H1 (cell line): Measurements from ENCODE around the gene CLCNKB. TPM values are rescaled to one million over a fixed set of nuclear protein-coding genes. Genes with fewer than 3 reads are reported as not detected.

Experiments used
- CTCF ChIA-PET: fragments of 300-600 bp; sonication (Branson Sonifier 250); formaldehyde crosslinking; loops from one replicate; lab custom pipeline; 2021; ENCODE audit not compliant: partially characterized antibody; lab: Charles Lee
- POLR2A ChIA-PET: fragments of 300-600 bp; sonication (Branson Sonifier 250); formaldehyde crosslinking; loops from one replicate; lab custom pipeline; 2021; ENCODE audit warnings: inconsistent platforms; ENCODE audit not compliant: partially characterized antibody; lab: Charles Lee
- DNase-seq, 2 experiments: peaks; one replicate each; pipeline versions ENCODE4 v3.0.0 to v3.0.0-alpha.2; 2010 to 2022; ENCODE audit warnings: low spot score in 2 of 2, low read depth in 1 of 2, mixed read lengths in 1 of 2
- FAIRE-seq: peaks from 2 replicates; lab custom pipeline; 2011; peaks lifted over from hg19 to GRCh38; lab: Jason Lieb, UNC
- H2AFZ ChIP-seq: 2 replicates; pipeline ENCODE4 v1.8.1; 2012; ENCODE audit warnings: low read length, inconsistent platforms
- H2AK5ac ChIP-seq: 2 replicates; pipeline ENCODE4 v1.6.1; 2013; ENCODE audit warnings: low read depth, low read length
- H2BK120ac ChIP-seq: replicated peaks from 2 replicates; pipeline ENCODE3; 2013; ENCODE audit warnings: low read depth, low read length, inconsistent platforms
- H2BK12ac ChIP-seq: 2 replicates; pipeline ENCODE4 v1.6.1; 2013; ENCODE audit warnings: low read depth, low read length
- H2BK15ac ChIP-seq: 2 replicates; pipeline ENCODE4 v1.6.1; 2013; ENCODE audit warnings: low read length
- H2BK20ac ChIP-seq: 2 replicates; pipeline ENCODE4 v1.6.1; 2013; ENCODE audit warnings: low read length
- H2BK5ac ChIP-seq: 2 replicates; pipeline ENCODE4 v1.6.1; 2013; ENCODE audit warnings: low read depth, low read length
- H3K14ac ChIP-seq: 2 replicates; pipeline ENCODE4 v1.6.1; 2013; ENCODE audit warnings: inconsistent platforms; ENCODE audit not compliant: insufficient read length
- H3K18ac ChIP-seq: 2 replicates; pipeline ENCODE4 v1.6.1; 2013; ENCODE audit warnings: low read length; ENCODE audit errors: extremely low read depth
- H3K23ac ChIP-seq: 2 replicates; pipeline ENCODE4 v1.6.1; 2013; ENCODE audit warnings: inconsistent platforms; ENCODE audit not compliant: insufficient read length
- H3K23me2 ChIP-seq: 2 replicates; pipeline ENCODE4 v1.6.1; 2013; ENCODE audit warnings: low read depth, low read length
- H3K27ac ChIP-seq: 2 replicates; pipeline ENCODE4 v1.6.1; 2011; ENCODE audit warnings: low read depth, low read length, inconsistent platforms
- H3K27me3 ChIP-seq, 4 experiments: replicated peaks in 1 of 4; 1 replicate in 1 of 4; 2 replicates in 3 of 4; pipeline versions ENCODE4 v1.6.1 to v1.8.1; 2011 to 2013; ENCODE audit warnings: low read length in 3 of 4, mild to moderate bottlenecking in 3 of 4, inconsistent platforms in 2 of 4, mixed read lengths in 2 of 4, moderate library complexity in 1 of 4; ENCODE audit not compliant: control insufficient read depth in 3 of 4, insufficient read depth in 3 of 4; ENCODE audit errors: extremely low read depth in 1 of 4
- H3K36me3 ChIP-seq, 4 experiments: 2 replicates each; pipeline versions ENCODE4 v1.6.1 to v1.8.1; 2011 to 2013; ENCODE audit warnings: mild to moderate bottlenecking in 4 of 4, low read length in 3 of 4, moderate library complexity in 2 of 4, control low read depth in 1 of 4, inconsistent platforms in 1 of 4; ENCODE audit not compliant: insufficient read depth in 4 of 4, control insufficient read depth in 2 of 4
- H3K4ac ChIP-seq: replicated peaks from 2 replicates; pipeline ENCODE3; 2013; ENCODE audit warnings: low read length, low read depth, mixed read lengths, inconsistent platforms; ENCODE audit not compliant: insufficient read length
- H3K4me1 ChIP-seq, 4 experiments: replicated peaks in 1 of 4; 1 replicate in 1 of 4; 2 replicates in 3 of 4; pipeline versions ENCODE4 v1.6.1 to v1.8.1; 2011 to 2013; ENCODE audit warnings: low read length in 3 of 4, inconsistent platforms in 2 of 4, mixed read lengths in 1 of 4; ENCODE audit not compliant: insufficient read depth in 4 of 4, control insufficient read depth in 3 of 4
- H3K4me2 ChIP-seq, 2 experiments: 2 replicates each; pipeline versions ENCODE4 v1.6.1 to v1.8.1; 2011 to 2013; ENCODE audit warnings: low read depth in 2 of 2, low read length in 2 of 2, control low read depth in 1 of 2, inconsistent platforms in 1 of 2, mild to moderate bottlenecking in 1 of 2; ENCODE audit not compliant: insufficient read depth in 1 of 2
- H3K4me3 ChIP-seq, 4 experiments: fragments of 200-600, 300-600 bp in 1 of 4; sonication (generic), shearing (Covaris generic), sonication (Bioruptor Twin) in 1 of 4; 2 replicates each; pipeline versions ENCODE4 v1.5.1 to v1.8.1; 2011 to 2016; ENCODE audit warnings: low read length in 4 of 4, low read depth in 3 of 4, control low read depth in 2 of 4, inconsistent platforms in 2 of 4, mild to moderate bottlenecking in 2 of 4, mixed read lengths in 1 of 4, moderate library complexity in 1 of 4; ENCODE audit not compliant: insufficient read depth in 2 of 4; ENCODE audit errors: extremely low read depth in 1 of 4
- H3K56ac ChIP-seq: replicated peaks from 2 replicates; pipeline ENCODE3; 2013; ENCODE audit warnings: low read depth, mild to moderate bottlenecking, mixed read lengths, low read length, inconsistent platforms; ENCODE audit not compliant: insufficient read length
- H3K79me1 ChIP-seq: 2 replicates; pipeline ENCODE4 v1.6.1; 2013; ENCODE audit warnings: low read depth, low read length, control low read depth
- H3K79me2 ChIP-seq, 2 experiments: 2 replicates each; pipeline versions ENCODE4 v1.6.1 to v1.8.1; 2012 to 2013; ENCODE audit warnings: low read length in 2 of 2, mild to moderate bottlenecking in 2 of 2, inconsistent platforms in 1 of 2; ENCODE audit not compliant: insufficient read depth in 2 of 2, control insufficient read depth in 1 of 2
- H3K9ac ChIP-seq, 4 experiments: replicated peaks in 1 of 4; 1 replicate in 1 of 4; 2 replicates in 3 of 4; pipeline versions ENCODE4 v1.6.1 to v1.8.1; 2011 to 2013; ENCODE audit warnings: low read depth in 3 of 4, low read length in 3 of 4, control low read depth in 2 of 4, mild to moderate bottlenecking in 2 of 4, moderate library complexity in 2 of 4, inconsistent platforms in 1 of 4; ENCODE audit errors: extremely low read depth in 1 of 4
- H3K9me3 ChIP-seq, 2 experiments: 2 replicates each; pipeline versions ENCODE4 v1.6.1 to v1.8.1; 2012 to 2013; ENCODE audit warnings: mild to moderate bottlenecking in 2 of 2, moderate library complexity in 2 of 2, control low read depth in 1 of 2, inconsistent platforms in 1 of 2, low read depth in 1 of 2, low read length in 1 of 2, mixed read lengths in 1 of 2; ENCODE audit not compliant: insufficient read depth in 2 of 2
- H4K20me1 ChIP-seq, 2 experiments: replicated peaks in 1 of 2; 2 replicates each; pipeline versions ENCODE3 to v1.8.1; 2011 to 2013; ENCODE audit warnings: inconsistent platforms in 2 of 2, low read length in 2 of 2, mild to moderate bottlenecking in 1 of 2; ENCODE audit not compliant: insufficient read depth in 2 of 2, control insufficient read depth in 1 of 2
- H4K5ac ChIP-seq: 2 replicates; pipeline ENCODE4 v1.6.1; 2013; ENCODE audit warnings: low read length, low read depth, mixed read lengths, inconsistent platforms; ENCODE audit not compliant: insufficient read length
- H4K8ac ChIP-seq: 2 replicates; pipeline ENCODE4 v1.8.0; 2013; ENCODE audit warnings: mild to moderate bottlenecking, moderate library complexity, low read length, inconsistent platforms; ENCODE audit not compliant: insufficient read depth; ENCODE audit errors: extremely low read depth
- H4K91ac ChIP-seq: replicated peaks from 2 replicates; pipeline ENCODE3; 2013; ENCODE audit warnings: low read length, mixed read lengths, inconsistent platforms; ENCODE audit not compliant: insufficient read length
- BACH1 ChIP-seq: IDR thresholded peaks from 2 replicates; pipeline ENCODE4 v1.6.1; 2012; ENCODE audit warnings: low read length, improper control_type of control experiment
- RAD21 ChIP-seq, 2 experiments: IDR thresholded peaks in 1 of 2; conservative IDR thresholded peaks in 1 of 2; 2 replicates each; pipeline ENCODE4 v1.6.1; 2011; ENCODE audit warnings: low read depth in 2 of 2, low read length in 2 of 2, improper control_type of control experiment in 1 of 2, inconsistent platforms in 1 of 2, mild to moderate bottlenecking in 1 of 2, moderate library complexity in 1 of 2
- SP1 ChIP-seq: IDR thresholded peaks from 2 replicates; pipeline ENCODE4 v1.6.1; 2011; ENCODE audit warnings: low read depth, low read length
- SP4 ChIP-seq: IDR thresholded peaks from 2 replicates; pipeline ENCODE4 v1.6.1; 2012; ENCODE audit warnings: low read length, inconsistent platforms
- TEAD4 ChIP-seq: IDR thresholded peaks from 2 replicates; pipeline ENCODE4 v1.6.1; 2012; ENCODE audit warnings: low read depth, low read length, inconsistent platforms, mixed read lengths
- WGBS, 2 experiments: shearing (Covaris generic) in 1 of 2; methylation state at CpG; one replicate each; pipeline versions ENCODE4 v1.1.6 to v1.1.7; 2013 to 2015; ENCODE audit warnings: low lambda C conversion rate in 2 of 2, mixed read lengths in 2 of 2, inconsistent platforms in 1 of 2, low coverage in 1 of 2, missing lambda C conversion rate in 1 of 2; ENCODE audit not compliant: insufficient replicate concordance in 2 of 2, insufficient coverage in 1 of 2, insufficient read length in 1 of 2; ENCODE audit errors: extremely low coverage in 1 of 2, missing lambda C conversion rate in 1 of 2; 5-methylcytosine and 5-hydroxymethylcytosine counted together
- polyA plus RNA-seq, 7 experiments: library from polyadenylated mRNA; depleted of rRNA in 3 of 7; stranded (reverse) in 5 of 7; unstranded in 2 of 7; fragments of >200 nt in 5 of 7; fragments of 200-250 nt in 2 of 7; gene quantifications; 1 replicate in 5 of 7; 2 replicates in 1 of 7; 4 replicates in 1 of 7; pipeline versions ENCODE4 v1.2.1 to v1.2.3, GENCODE V29; 2011 to 2013; ENCODE audit warnings: missing spikeins in 2 of 7, mixed read lengths in 2 of 7
- total RNA-seq: library from RNA; stranded (reverse); fragmentation: NEBNext Ultra II Directional; extraction: Animal tissue kit (Norgen Biotek cat#: 25700); gene quantifications from 2 replicates; pipeline ENCODE4 v1.2.1, GENCODE V29; 2021
- TF ChIP-seq, protein P1 (sequence below): IDR thresholded peaks from 2 replicates; pipeline ENCODE4 v1.6.1; 2012; ENCODE audit warnings: inconsistent platforms
- TF ChIP-seq, protein P2 (sequence below), 3 experiments: IDR thresholded peaks; 1 replicate in 2 of 3; 2 replicates in 1 of 3; pipeline versions ENCODE4 v1.5.1 to v1.6.1; 2011; ENCODE audit warnings: low read length in 3 of 3, mild to moderate bottlenecking in 3 of 3, inconsistent platforms in 2 of 3, low read depth in 1 of 3, moderate library complexity in 1 of 3; ENCODE audit not compliant: insufficient read depth in 1 of 3; ENCODE audit errors: control extremely low read depth in 1 of 3

CLCNKB gene
- total and polyA plus RNA-seq, 2 of the 8 experiments (the other 6 are each of a cell fraction or from before 2014, with no cell fraction given), result 1.2 to 3.5 TPM

DNA sequence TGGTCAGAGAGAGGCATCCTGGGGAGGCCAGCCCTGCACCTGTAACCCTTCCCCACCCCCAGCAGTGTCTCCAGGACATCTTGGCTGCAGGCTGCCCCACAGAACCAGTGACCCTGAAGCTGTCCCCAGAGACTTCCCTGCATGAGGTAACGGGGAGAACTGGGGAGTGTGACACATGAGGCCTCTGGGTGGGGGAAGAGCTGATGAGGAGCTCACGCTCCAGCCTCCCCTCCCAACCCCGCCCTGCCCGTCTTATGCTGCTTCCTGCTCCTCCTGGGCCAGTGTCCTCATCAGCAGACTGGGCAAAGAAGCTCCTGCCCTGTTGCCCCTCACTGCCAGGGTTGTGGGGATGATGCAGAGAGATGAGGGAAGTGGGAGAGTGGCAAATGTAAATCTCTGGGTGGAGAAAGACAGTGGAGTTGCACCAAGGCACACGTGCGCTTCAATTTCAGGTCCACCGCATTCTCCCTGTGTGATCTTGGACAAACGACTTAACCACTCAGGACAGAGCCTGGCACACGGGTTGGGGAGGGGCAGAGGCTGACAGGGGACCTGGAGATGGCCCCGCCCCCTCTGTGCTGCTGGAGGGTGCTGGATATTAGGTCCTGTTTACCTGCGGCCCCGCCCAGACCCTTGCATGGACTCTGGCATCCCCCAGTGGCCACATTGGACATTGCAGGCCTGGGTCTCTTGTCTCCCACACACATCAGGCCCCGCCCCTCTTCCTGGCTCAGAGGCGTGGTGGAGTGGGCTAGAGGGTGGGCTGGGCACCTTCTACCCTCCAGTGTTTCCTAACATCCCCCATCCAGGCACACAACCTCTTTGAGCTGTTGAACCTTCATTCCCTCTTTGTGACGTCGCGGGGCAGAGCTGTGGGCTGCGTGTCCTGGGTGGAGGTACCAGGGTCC lies 12.3 kb downstream of the CLCNKB start:
- H3K18ac ChIP-seq, result peak overlapping the region; percentile 13; the same call in 1 of the 2 replicates
- H4K5ac ChIP-seq, result no peak overlapping the region
- no peaks in the 10 kb centered on the region for H3K23me2 ChIP-seq
- H3K4me1 ChIP-seq, result peaks cover 0 to 6% (median 3%) of the 10 kb centered on the region in 4 experiments; a peak in 5 of 7 replicates
- H3K79me2 ChIP-seq, result no peaks in the 10 kb centered on the region
- FAIRE-seq, result peak; percentile 78
- peak overlapping the region in 1 of 2 experiments; percentile 50; a peak in 2 of 4 replicates for H3K4me2 ChIP-seq
- WGBS, 2 experiments, result 20% methylated on average over 16 of the region's 18 CpGs; no CpG with 5 or more reads in 1 of the 2 experiments
- no peaks in the 10 kb centered on the region for H3K9me3 ChIP-seq
- no peak overlapping the region for H3K14ac ChIP-seq
- 0 out of 2 replicates have a peak overlapping the region, but pooled peaks have one; percentile 51 for H4K8ac ChIP-seq
- TF ChIP-seq TEAD4 (0 out of 2 replicates have a peak, but pooled peaks have one; percentile 34), SP1 (0 out of 2 replicates have a peak, but pooled peaks have one; percentile 13), SP4 (no peak), BACH1 (no peak), RAD21 (IDR thresholded peaks at IDR 0.05 in 1 of 2, conservative IDR thresholded peaks at IDR 0.05 in 1 of 2; ENCODE audit: low read depth in 2 of 2, low read length in 2 of 2) (peak; percentile 91 to 92)
- TF ChIP-seq, protein P1, sequence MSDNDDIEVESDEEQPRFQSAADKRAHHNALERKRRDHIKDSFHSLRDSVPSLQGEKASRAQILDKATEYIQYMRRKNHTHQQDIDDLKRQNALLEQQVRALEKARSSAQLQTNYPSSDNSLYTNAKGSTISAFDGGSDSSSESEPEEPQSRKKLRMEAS, result 0 out of 2 replicates have a peak, but pooled peaks have one; percentile 8
- TF ChIP-seq, protein P2, sequence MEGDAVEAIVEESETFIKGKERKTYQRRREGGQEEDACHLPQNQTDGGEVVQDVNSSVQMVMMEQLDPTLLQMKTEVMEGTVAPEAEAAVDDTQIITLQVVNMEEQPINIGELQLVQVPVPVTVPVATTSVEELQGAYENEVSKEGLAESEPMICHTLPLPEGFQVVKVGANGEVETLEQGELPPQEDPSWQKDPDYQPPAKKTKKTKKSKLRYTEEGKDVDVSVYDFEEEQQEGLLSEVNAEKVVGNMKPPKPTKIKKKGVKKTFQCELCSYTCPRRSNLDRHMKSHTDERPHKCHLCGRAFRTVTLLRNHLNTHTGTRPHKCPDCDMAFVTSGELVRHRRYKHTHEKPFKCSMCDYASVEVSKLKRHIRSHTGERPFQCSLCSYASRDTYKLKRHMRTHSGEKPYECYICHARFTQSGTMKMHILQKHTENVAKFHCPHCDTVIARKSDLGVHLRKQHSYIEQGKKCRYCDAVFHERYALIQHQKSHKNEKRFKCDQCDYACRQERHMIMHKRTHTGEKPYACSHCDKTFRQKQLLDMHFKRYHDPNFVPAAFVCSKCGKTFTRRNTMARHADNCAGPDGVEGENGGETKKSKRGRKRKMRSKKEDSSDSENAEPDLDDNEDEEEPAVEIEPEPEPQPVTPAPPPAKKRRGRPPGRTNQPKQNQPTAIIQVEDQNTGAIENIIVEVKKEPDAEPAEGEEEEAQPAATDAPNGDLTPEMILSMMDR (IDR thresholded peaks at IDR 0.05; ENCODE audit: control extremely low read depth in 1 of 3, insufficient read depth in 1 of 3, low read depth in 1 of 3, low read length in 3 of 3), result peak; percentile 87 to 97 (median 90)
- H2BK20ac ChIP-seq, result no peak overlapping the region; the same call in 1 of the 2 replicates
- peak overlapping the region; percentile 5 for H3K4ac ChIP-seq
- no peak overlapping the region for H4K91ac ChIP-seq
- ChIA-PET POLR2A (interaction anchor here (0.6 to 2.3 kb wide), 3 partner anchors 11 to 61 kb away, joined by 3 to 5 read pairs (median 4); no protein-coding TSS in a partner anchor), CTCF (interaction anchor here (0.6 to 5.5 kb wide), 30 partner anchors 9 to 267 kb away, joined by 3 to 34 read pairs (median 5); partner anchors contain the start of genes ARHGEF19, CLCNKB and SRARP)
- no peak overlapping the region for H2AFZ ChIP-seq
- no peak overlapping the region for H3K27ac ChIP-seq
- H2BK15ac ChIP-seq, result peak overlapping the region; percentile 90; the same call in 1 of the 2 replicates
- H3K9ac ChIP-seq, result no peak overlapping the region
- H4K20me1 ChIP-seq, result no peaks in the 10 kb centered on the region
- H3K56ac ChIP-seq, result no peak overlapping the region
- H3K23ac ChIP-seq, result no peak overlapping the region
- no peak overlapping the region for H3K4me3 ChIP-seq
- H2BK12ac ChIP-seq, result no peak overlapping the region; the same call in 1 of the 2 replicates
- H3K79me1 ChIP-seq, result no peaks in the 10 kb centered on the region
- H3K36me3 ChIP-seq, result no peaks in the 10 kb centered on the region
- no peaks in the 10 kb centered on the region for H3K27me3 ChIP-seq
- no peak overlapping the region for H2AK5ac ChIP-seq
- no peak overlapping the region for H2BK120ac ChIP-seq
- peak; percentile 87 to 98 for DNase-seq
- H2BK5ac ChIP-seq, result no peak overlapping the region
